Measurements from ENCODE around the gene UFL1. TPM values are rescaled to one million over a fixed set of nuclear protein-coding genes. Genes with fewer than 3 reads are reported as not detected.

Gene UFL1
- total RNA-seq, 1 donor from 2014 or later = 15.8 TPM

DNA sequence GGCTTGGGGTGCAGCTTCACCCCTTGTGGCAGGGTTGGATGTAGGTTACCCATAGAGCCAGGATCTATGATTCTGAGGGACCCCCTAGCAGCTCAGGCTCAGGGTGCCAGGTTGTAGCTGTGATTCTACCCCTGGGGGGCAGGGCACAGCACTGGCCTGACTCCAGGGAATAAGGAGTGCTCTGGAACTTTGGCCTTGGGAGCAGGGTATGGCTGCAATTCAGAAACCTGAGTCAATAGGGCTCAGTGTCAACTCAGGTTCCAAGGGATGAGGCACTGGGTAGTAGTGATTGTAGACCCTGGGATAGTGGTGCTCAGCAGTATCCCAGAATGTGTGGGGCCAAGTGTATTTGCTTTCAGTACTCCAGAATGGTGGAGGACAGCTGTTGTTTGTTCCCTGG lies 49.9 kb downstream of the UFL1 start:
- DNase-seq (ENCODE audit: extremely low read depth, low read depth, low spot score) = no peak

GRCh38 chr6:96575359-96575758 lies 53.8 kb downstream of the UFL1 start:
- DNase-seq (ENCODE audit: extremely low read depth, low read depth, low spot score) = no peak

DNA sequence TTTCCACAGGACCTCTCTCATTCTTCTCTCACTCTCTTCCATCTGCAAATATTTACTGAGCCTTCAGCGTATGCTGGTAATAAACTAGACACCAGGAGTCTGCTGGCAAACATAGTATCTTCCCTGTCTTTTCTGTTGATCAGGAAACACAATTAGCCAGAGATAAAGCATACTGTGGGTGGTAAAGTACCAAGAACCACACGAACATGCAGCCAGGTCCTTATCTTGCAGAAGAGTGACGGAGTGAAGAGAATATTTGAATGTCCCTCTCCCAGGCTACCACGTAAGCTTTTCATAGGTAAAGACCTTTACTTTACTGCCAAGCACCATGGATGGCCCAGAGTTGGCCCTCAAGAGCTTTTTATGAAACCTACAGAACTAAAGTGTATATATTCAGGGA lies 54.6 kb downstream of the UFL1 start:
- DNase-seq (ENCODE audit: extremely low read depth, low read depth, low spot score) = no peak

GRCh38 chr6:96582021-96582420 lies 60.4 kb downstream of the UFL1 start:
- DNase-seq (ENCODE audit: extremely low read depth, low read depth, low spot score) = no peak

DNA sequence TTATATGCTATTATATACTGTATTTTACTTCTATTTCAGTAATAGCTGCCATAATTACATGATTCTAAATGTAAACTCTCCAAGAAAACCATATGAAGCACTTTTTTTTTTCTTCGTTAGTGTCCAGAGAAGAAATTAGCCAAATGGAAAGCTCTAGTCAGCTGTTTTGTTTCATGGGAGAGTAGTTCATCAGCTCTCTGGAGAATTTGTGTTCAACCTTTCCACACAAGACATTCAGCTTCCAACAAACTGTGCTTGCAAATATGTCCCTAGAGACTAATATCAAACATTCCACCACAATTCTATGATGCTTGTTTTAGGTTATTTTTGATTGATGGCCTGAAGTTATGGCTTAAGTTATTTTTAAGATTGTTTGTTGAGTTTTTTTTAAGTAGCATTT lies 60.8 kb downstream of the UFL1 start:
- no peak for DNase-seq (ENCODE audit: extremely low read depth, low read depth, low spot score)

GRCh38 chr6:96604420-96604819 lies 82.8 kb downstream of the UFL1 start:
- no peak for DNase-seq (ENCODE audit: extremely low read depth, low read depth, low spot score)

Other genes with a start within 250 kb of the UFL1 start
- not detected in 2 replicates for gene FHL5, start 41.3 kb downstream of the UFL1 start, total RNA-seq

Data from glomerular endothelial cell (primary cell).